H1 (cell line): ENCODE results near the gene KANSL1. TPM values are rescaled to one million over a fixed set of nuclear protein-coding genes. Genes with fewer than 3 reads are reported as not detected.

Experiments used
- CTCF ChIA-PET: fragments of 300-600 bp; sonication (Branson Sonifier 250); formaldehyde crosslinking; loops from one replicate; lab custom pipeline; 2021; ENCODE audit not compliant: partially characterized antibody; lab: Charles Lee
- POLR2A ChIA-PET: fragments of 300-600 bp; sonication (Branson Sonifier 250); formaldehyde crosslinking; loops from one replicate; lab custom pipeline; 2021; ENCODE audit warnings: inconsistent platforms; ENCODE audit not compliant: partially characterized antibody; lab: Charles Lee
- DNase-seq, 2 experiments: peaks; one replicate each; pipeline versions ENCODE4 v3.0.0 to v3.0.0-alpha.2; 2010 to 2022; ENCODE audit warnings: low spot score in 2 of 2, low read depth in 1 of 2, mixed read lengths in 1 of 2
- FAIRE-seq: peaks from 2 replicates; lab custom pipeline; 2011; peaks lifted over from hg19 to GRCh38; lab: Jason Lieb, UNC
- H2AFZ ChIP-seq: 2 replicates; pipeline ENCODE4 v1.8.1; 2012; ENCODE audit warnings: low read length, inconsistent platforms
- H2AK5ac ChIP-seq: 2 replicates; pipeline ENCODE4 v1.6.1; 2013; ENCODE audit warnings: low read depth, low read length
- H2BK120ac ChIP-seq: replicated peaks from 2 replicates; pipeline ENCODE3; 2013; ENCODE audit warnings: low read depth, low read length, inconsistent platforms
- H2BK12ac ChIP-seq: 2 replicates; pipeline ENCODE4 v1.6.1; 2013; ENCODE audit warnings: low read depth, low read length
- H2BK15ac ChIP-seq: 2 replicates; pipeline ENCODE4 v1.6.1; 2013; ENCODE audit warnings: low read length
- H2BK20ac ChIP-seq: 2 replicates; pipeline ENCODE4 v1.6.1; 2013; ENCODE audit warnings: low read length
- H2BK5ac ChIP-seq: 2 replicates; pipeline ENCODE4 v1.6.1; 2013; ENCODE audit warnings: low read depth, low read length
- H3K14ac ChIP-seq: 2 replicates; pipeline ENCODE4 v1.6.1; 2013; ENCODE audit warnings: inconsistent platforms; ENCODE audit not compliant: insufficient read length
- H3K18ac ChIP-seq: 2 replicates; pipeline ENCODE4 v1.6.1; 2013; ENCODE audit warnings: low read length; ENCODE audit errors: extremely low read depth
- H3K23ac ChIP-seq: 2 replicates; pipeline ENCODE4 v1.6.1; 2013; ENCODE audit warnings: inconsistent platforms; ENCODE audit not compliant: insufficient read length
- H3K23me2 ChIP-seq: 2 replicates; pipeline ENCODE4 v1.6.1; 2013; ENCODE audit warnings: low read depth, low read length
- H3K27ac ChIP-seq: 2 replicates; pipeline ENCODE4 v1.6.1; 2011; ENCODE audit warnings: low read depth, low read length, inconsistent platforms
- H3K27me3 ChIP-seq, 4 experiments: replicated peaks in 1 of 4; 1 replicate in 1 of 4; 2 replicates in 3 of 4; pipeline versions ENCODE4 v1.6.1 to v1.8.1; 2011 to 2013; ENCODE audit warnings: low read length in 3 of 4, mild to moderate bottlenecking in 3 of 4, inconsistent platforms in 2 of 4, mixed read lengths in 2 of 4, moderate library complexity in 1 of 4; ENCODE audit not compliant: control insufficient read depth in 3 of 4, insufficient read depth in 3 of 4; ENCODE audit errors: extremely low read depth in 1 of 4
- H3K36me3 ChIP-seq, 4 experiments: 2 replicates each; pipeline versions ENCODE4 v1.6.1 to v1.8.1; 2011 to 2013; ENCODE audit warnings: mild to moderate bottlenecking in 4 of 4, low read length in 3 of 4, moderate library complexity in 2 of 4, control low read depth in 1 of 4, inconsistent platforms in 1 of 4; ENCODE audit not compliant: insufficient read depth in 4 of 4, control insufficient read depth in 2 of 4
- H3K4ac ChIP-seq: replicated peaks from 2 replicates; pipeline ENCODE3; 2013; ENCODE audit warnings: low read length, low read depth, mixed read lengths, inconsistent platforms; ENCODE audit not compliant: insufficient read length
- H3K4me1 ChIP-seq, 4 experiments: replicated peaks in 1 of 4; 1 replicate in 1 of 4; 2 replicates in 3 of 4; pipeline versions ENCODE4 v1.6.1 to v1.8.1; 2011 to 2013; ENCODE audit warnings: low read length in 3 of 4, inconsistent platforms in 2 of 4, mixed read lengths in 1 of 4; ENCODE audit not compliant: insufficient read depth in 4 of 4, control insufficient read depth in 3 of 4
- H3K4me2 ChIP-seq, 2 experiments: 2 replicates each; pipeline versions ENCODE4 v1.6.1 to v1.8.1; 2011 to 2013; ENCODE audit warnings: low read depth in 2 of 2, low read length in 2 of 2, control low read depth in 1 of 2, inconsistent platforms in 1 of 2, mild to moderate bottlenecking in 1 of 2; ENCODE audit not compliant: insufficient read depth in 1 of 2
- H3K4me3 ChIP-seq, 4 experiments: fragments of 200-600, 300-600 bp in 1 of 4; sonication (generic), shearing (Covaris generic), sonication (Bioruptor Twin) in 1 of 4; 2 replicates each; pipeline versions ENCODE4 v1.5.1 to v1.8.1; 2011 to 2016; ENCODE audit warnings: low read length in 4 of 4, low read depth in 3 of 4, control low read depth in 2 of 4, inconsistent platforms in 2 of 4, mild to moderate bottlenecking in 2 of 4, mixed read lengths in 1 of 4, moderate library complexity in 1 of 4; ENCODE audit not compliant: insufficient read depth in 2 of 4; ENCODE audit errors: extremely low read depth in 1 of 4
- H3K56ac ChIP-seq: replicated peaks from 2 replicates; pipeline ENCODE3; 2013; ENCODE audit warnings: low read depth, mild to moderate bottlenecking, mixed read lengths, low read length, inconsistent platforms; ENCODE audit not compliant: insufficient read length
- H3K79me1 ChIP-seq: 2 replicates; pipeline ENCODE4 v1.6.1; 2013; ENCODE audit warnings: low read depth, low read length, control low read depth
- H3K79me2 ChIP-seq, 2 experiments: 2 replicates each; pipeline versions ENCODE4 v1.6.1 to v1.8.1; 2012 to 2013; ENCODE audit warnings: low read length in 2 of 2, mild to moderate bottlenecking in 2 of 2, inconsistent platforms in 1 of 2; ENCODE audit not compliant: insufficient read depth in 2 of 2, control insufficient read depth in 1 of 2
- H3K9ac ChIP-seq, 4 experiments: replicated peaks in 1 of 4; 1 replicate in 1 of 4; 2 replicates in 3 of 4; pipeline versions ENCODE4 v1.6.1 to v1.8.1; 2011 to 2013; ENCODE audit warnings: low read depth in 3 of 4, low read length in 3 of 4, control low read depth in 2 of 4, mild to moderate bottlenecking in 2 of 4, moderate library complexity in 2 of 4, inconsistent platforms in 1 of 4; ENCODE audit errors: extremely low read depth in 1 of 4
- H3K9me3 ChIP-seq, 2 experiments: 2 replicates each; pipeline versions ENCODE4 v1.6.1 to v1.8.1; 2012 to 2013; ENCODE audit warnings: mild to moderate bottlenecking in 2 of 2, moderate library complexity in 2 of 2, control low read depth in 1 of 2, inconsistent platforms in 1 of 2, low read depth in 1 of 2, low read length in 1 of 2, mixed read lengths in 1 of 2; ENCODE audit not compliant: insufficient read depth in 2 of 2
- H4K20me1 ChIP-seq, 2 experiments: replicated peaks in 1 of 2; 2 replicates each; pipeline versions ENCODE3 to v1.8.1; 2011 to 2013; ENCODE audit warnings: inconsistent platforms in 2 of 2, low read length in 2 of 2, mild to moderate bottlenecking in 1 of 2; ENCODE audit not compliant: insufficient read depth in 2 of 2, control insufficient read depth in 1 of 2
- H4K5ac ChIP-seq: 2 replicates; pipeline ENCODE4 v1.6.1; 2013; ENCODE audit warnings: low read length, low read depth, mixed read lengths, inconsistent platforms; ENCODE audit not compliant: insufficient read length
- H4K8ac ChIP-seq: 2 replicates; pipeline ENCODE4 v1.8.0; 2013; ENCODE audit warnings: mild to moderate bottlenecking, moderate library complexity, low read length, inconsistent platforms; ENCODE audit not compliant: insufficient read depth; ENCODE audit errors: extremely low read depth
- H4K91ac ChIP-seq: replicated peaks from 2 replicates; pipeline ENCODE3; 2013; ENCODE audit warnings: low read length, mixed read lengths, inconsistent platforms; ENCODE audit not compliant: insufficient read length
- CBX8 ChIP-seq: fragments of 300-800, 300-1000 bp; sonication (generic); IDR thresholded peaks from 2 replicates; pipeline ENCODE4 v1.7.1; 2016; ENCODE audit warnings: low read depth, low read length, borderline replicate concordance
- CHD2 ChIP-seq: IDR thresholded peaks from 2 replicates; pipeline ENCODE4 v1.6.1; 2012; ENCODE audit warnings: low read length, improper control_type of control experiment
- EGR1 ChIP-seq: IDR thresholded peaks from 2 replicates; pipeline ENCODE4 v1.6.1; 2011; ENCODE audit warnings: low read depth, low read length, borderline replicate concordance
- GTF2F1 ChIP-seq: IDR thresholded peaks from 2 replicates; pipeline ENCODE4 v1.6.1; 2012; ENCODE audit warnings: low read depth, low read length, improper control_type of control experiment, borderline replicate concordance
- RAD21 ChIP-seq, 2 experiments: IDR thresholded peaks in 1 of 2; conservative IDR thresholded peaks in 1 of 2; 2 replicates each; pipeline ENCODE4 v1.6.1; 2011; ENCODE audit warnings: low read depth in 2 of 2, low read length in 2 of 2, improper control_type of control experiment in 1 of 2, inconsistent platforms in 1 of 2, mild to moderate bottlenecking in 1 of 2, moderate library complexity in 1 of 2
- TCF12 ChIP-seq: IDR thresholded peaks from 2 replicates; pipeline ENCODE4 v1.6.1; 2011; ENCODE audit warnings: low read depth, mild to moderate bottlenecking, low read length
- TEAD4 ChIP-seq: IDR thresholded peaks from 2 replicates; pipeline ENCODE4 v1.6.1; 2012; ENCODE audit warnings: low read depth, low read length, inconsistent platforms, mixed read lengths
- WGBS, 2 experiments: shearing (Covaris generic) in 1 of 2; methylation state at CpG; one replicate each; pipeline versions ENCODE4 v1.1.6 to v1.1.7; 2013 to 2015; ENCODE audit warnings: low lambda C conversion rate in 2 of 2, mixed read lengths in 2 of 2, inconsistent platforms in 1 of 2, low coverage in 1 of 2, missing lambda C conversion rate in 1 of 2; ENCODE audit not compliant: insufficient replicate concordance in 2 of 2, insufficient coverage in 1 of 2, insufficient read length in 1 of 2; ENCODE audit errors: extremely low coverage in 1 of 2, missing lambda C conversion rate in 1 of 2; 5-methylcytosine and 5-hydroxymethylcytosine counted together
- polyA plus RNA-seq, 7 experiments: library from polyadenylated mRNA; depleted of rRNA in 3 of 7; stranded (reverse) in 5 of 7; unstranded in 2 of 7; fragments of >200 nt in 5 of 7; fragments of 200-250 nt in 2 of 7; gene quantifications; 1 replicate in 5 of 7; 2 replicates in 1 of 7; 4 replicates in 1 of 7; pipeline versions ENCODE4 v1.2.1 to v1.2.3, GENCODE V29; 2011 to 2013; ENCODE audit warnings: missing spikeins in 2 of 7, mixed read lengths in 2 of 7
- total RNA-seq: library from RNA; stranded (reverse); fragmentation: NEBNext Ultra II Directional; extraction: Animal tissue kit (Norgen Biotek cat#: 25700); gene quantifications from 2 replicates; pipeline ENCODE4 v1.2.1, GENCODE V29; 2021
- TF ChIP-seq, protein P1 (sequence below): IDR thresholded peaks from 2 replicates; pipeline ENCODE4 v1.6.1; 2012; ENCODE audit warnings: inconsistent platforms

Gene KANSL1
- total and polyA plus RNA-seq, 2 of the 8 experiments (the other 6 are each of a cell fraction or from before 2014, with no cell fraction given), result 34.0 to 128 TPM

DNA sequence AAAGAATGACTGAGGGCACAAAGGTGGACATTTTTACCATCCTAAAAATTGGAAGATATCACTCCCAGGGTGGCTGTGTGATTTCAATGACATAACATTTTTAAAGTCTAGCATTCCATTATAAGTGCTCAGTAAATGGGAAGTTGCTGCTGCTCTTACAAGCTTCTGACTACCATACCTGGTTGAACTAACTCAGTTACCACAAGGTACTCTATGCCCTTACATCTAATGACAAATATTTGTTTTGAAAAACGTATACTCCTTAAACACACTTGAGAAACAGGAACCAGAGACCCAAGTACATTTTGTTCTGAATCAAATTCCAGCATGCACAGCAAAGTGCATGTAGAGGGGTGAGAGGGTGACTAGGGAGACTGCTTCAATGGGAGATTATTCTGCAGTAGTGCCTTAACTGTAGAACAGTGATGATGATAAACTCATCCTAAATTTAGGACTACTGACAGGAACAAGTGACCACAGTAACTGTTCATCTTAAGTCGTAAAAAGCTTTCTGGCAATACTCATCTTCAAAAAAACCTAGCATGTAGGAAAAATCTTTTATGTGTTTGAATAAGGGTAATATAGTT, 83.5 kb downstream of the KANSL1 start:
- Histone ChIP-seq H2AK5ac (no peak overlapping the region), H3K14ac (no peak overlapping the region), H3K79me1 (peaks cover 23% of the 10 kb centered on the region), H3K9me3 (no peaks in the 10 kb centered on the region), H3K18ac (no peak overlapping the region), H3K9ac (no peak overlapping the region), H3K4me2 (no peak overlapping the region), H2AFZ (no peak overlapping the region)
- POLR2A ChIA-PET, result interaction anchor here (1.1 to 1.8 kb wide), 6 partner anchors 9 to 69 kb away, joined by 3 to 10 read pairs (median 4); no protein-coding TSS in a partner anchor
- CTCF ChIA-PET, result interaction anchor here (0.6 to 2.3 kb wide), 6 partner anchors 11 to 258 kb away, joined by 3 to 5 read pairs (median 4); no protein-coding TSS in a partner anchor
- 81% methylated on average over 2 of the region's 2 CpGs; no CpG with 5 or more reads in 1 of the 2 experiments for WGBS, 2 experiments
- no peak for TF ChIP-seq CHD2
- TF ChIP-seq, protein P1, sequence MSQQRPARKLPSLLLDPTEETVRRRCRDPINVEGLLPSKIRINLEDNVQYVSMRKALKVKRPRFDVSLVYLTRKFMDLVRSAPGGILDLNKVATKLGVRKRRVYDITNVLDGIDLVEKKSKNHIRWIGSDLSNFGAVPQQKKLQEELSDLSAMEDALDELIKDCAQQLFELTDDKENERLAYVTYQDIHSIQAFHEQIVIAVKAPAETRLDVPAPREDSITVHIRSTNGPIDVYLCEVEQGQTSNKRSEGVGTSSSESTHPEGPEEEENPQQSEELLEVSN, result no peak
- no peak for TF ChIP-seq TCF12
- no peak for TF ChIP-seq CBX8
- no peak for TF ChIP-seq RAD21 (IDR thresholded peaks at IDR 0.05 in 1 of 2, conservative IDR thresholded peaks at IDR 0.05 in 1 of 2; ENCODE audit: low read depth in 2 of 2, low read length in 2 of 2)
- no peak for TF ChIP-seq GTF2F1
- no peak for TF ChIP-seq TEAD4
- no peak for TF ChIP-seq EGR1
- TF ChIP-seq, all 59 proteins: peak for 0
- no peak overlapping the region for H4K8ac ChIP-seq
- H4K20me1 ChIP-seq, result peaks cover 23 to 39% of the 10 kb centered on the region in 2 experiments
- no peak overlapping the region for H3K23ac ChIP-seq
- peaks cover 58 to 100% of the 10 kb centered on the region in 2 experiments for H3K79me2 ChIP-seq
- no peak overlapping the region for H2BK20ac ChIP-seq
- H3K56ac ChIP-seq, result no peak overlapping the region
- H3K4me3 ChIP-seq, result no peak overlapping the region
- DNase-seq (no peak), FAIRE-seq (no peak)
- H4K91ac ChIP-seq, result no peak overlapping the region
- H2BK5ac ChIP-seq, result no peak overlapping the region
- H4K5ac ChIP-seq, result no peak overlapping the region
- no peak overlapping the region for H2BK120ac ChIP-seq
- H3K23me2 ChIP-seq, result no peaks in the 10 kb centered on the region; the same call in 1 of the 2 replicates
- H3K4me1 ChIP-seq, result peaks cover 16 to 32% (median 25%) of the 10 kb centered on the region in 4 experiments
- H2BK12ac ChIP-seq, result no peak overlapping the region
- no peaks in the 10 kb centered on the region for H3K36me3 ChIP-seq
- no peak overlapping the region for H2BK15ac ChIP-seq
- H3K27ac ChIP-seq, result no peak overlapping the region
- no peaks in the 10 kb centered on the region for H3K27me3 ChIP-seq
- no peak overlapping the region for H3K4ac ChIP-seq
